Suppressor macrophage (primary cell): ENCODE data around the gene FOXP1.

ENCODE experiments used
- DNase-seq, 4 experiments: peaks; one replicate each; pipeline ENCODE4 v3.0.0-alpha.2; 2020 to 2022

FOXP1 gene

GRCh38 chr3:71232175-71232679, 351.3 kb downstream of the FOXP1 start:
- no peak for DNase-seq

GRCh38 chr3:71231680-71232079, 351.8 kb downstream of the FOXP1 start:
- DNase-seq: no peak

GRCh38 chr3:71229905-71230657, 353.4 kb downstream of the FOXP1 start:
- no peak for DNase-seq

- no peak for DNase-seq
Observed at GRCh38 chr3:71228156-71228866, 355.2 kb downstream of the FOXP1 start.

- DNase-seq: peak in 2 of 4 experiments; percentile 6 to 10
Observed at GRCh38 chr3:71227270-71227661, 356.3 kb downstream of the FOXP1 start.

- DNase-seq: peak; percentile 14 to 60 (median 42)
Observed at GRCh38 chr3:71226565-71227269, 356.8 kb downstream of the FOXP1 start.

GRCh38 chr3:71225951-71226564, 357.5 kb downstream of the FOXP1 start:
- DNase-seq: no peak

GRCh38 chr3:71225002-71225684, 358.4 kb downstream of the FOXP1 start:
- no peak for DNase-seq

- DNase-seq: no peak
Observed at GRCh38 chr3:71219744-71220638, 363.5 kb downstream of the FOXP1 start.

GRCh38 chr3:71218508-71218907, 365.0 kb downstream of the FOXP1 start:
- DNase-seq: no peak

GRCh38 chr3:71217640-71218222, 365.8 kb downstream of the FOXP1 start:
- no peak for DNase-seq

- no peak for DNase-seq
Observed at GRCh38 chr3:71215351-71215750, 368.2 kb downstream of the FOXP1 start.

GRCh38 chr3:71214797-71215196, 368.7 kb downstream of the FOXP1 start:
- DNase-seq: no peak

GRCh38 chr3:71214016-71214415, 369.5 kb downstream of the FOXP1 start:
- no peak for DNase-seq

- DNase-seq: peak in 1 of 4 experiments; percentile 21
Observed at GRCh38 chr3:71211083-71211482, 372.4 kb downstream of the FOXP1 start.

- DNase-seq: peak; percentile 74 to 84 (median 78)
Observed at GRCh38 chr3:71210257-71211007, 373.1 kb downstream of the FOXP1 start.

- no peak for DNase-seq
Observed at GRCh38 chr3:71208211-71209095, 375.1 kb downstream of the FOXP1 start.

GRCh38 chr3:71207632-71208031, 375.9 kb downstream of the FOXP1 start:
- no peak for DNase-seq
